Choroid plexus epithelial cell (primary cell): ENCODE data around the gene LALBA.
"Not testable (repeated sequence)": the region's sequence is repeated elsewhere in the genome, so short reads cannot be mapped to it uniquely, and the experiment has no call there.

Experiments used
- DNase-seq: peaks from one replicate; pipeline ENCODE4 v3.0.0-alpha.2; 2010; ENCODE audit warnings: low read depth
- H3K4me3 ChIP-seq: 2 replicates; pipeline ENCODE4 v1.5.1; 2011; ENCODE audit warnings: low read depth, mild to moderate bottlenecking, control low read depth, low read length, moderate library complexity
- TF ChIP-seq, protein P1 (sequence below): conservative IDR thresholded peaks from 2 replicates; pipeline ENCODE4 v1.5.1; 2011; ENCODE audit warnings: low read depth, mild to moderate bottlenecking, control low read depth, inconsistent platforms, low read length, moderate library complexity

The LALBA gene

DNA sequence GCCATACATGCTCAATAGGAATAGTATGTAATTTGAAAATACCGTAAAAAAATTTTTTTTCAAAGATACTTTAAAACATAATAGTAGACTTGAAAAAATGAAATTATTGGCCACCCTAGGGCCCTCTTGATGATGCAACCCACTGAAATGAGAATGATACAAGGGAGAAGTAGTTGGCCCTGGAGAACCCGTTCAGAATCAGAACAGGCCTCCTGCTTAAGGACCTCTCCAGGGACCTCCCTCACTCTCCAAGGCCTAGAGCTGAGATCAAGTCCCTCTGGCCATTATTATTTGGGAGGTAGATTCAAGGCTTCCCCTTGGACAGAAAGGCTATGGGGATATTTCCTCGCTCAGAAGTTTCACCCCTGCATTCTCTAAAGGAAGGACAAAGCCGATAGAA lies 11.9 kb downstream of the LALBA start:
- no peak overlapping the region for H3K4me3 ChIP-seq
- no peak for DNase-seq
- TF ChIP-seq, protein P1, sequence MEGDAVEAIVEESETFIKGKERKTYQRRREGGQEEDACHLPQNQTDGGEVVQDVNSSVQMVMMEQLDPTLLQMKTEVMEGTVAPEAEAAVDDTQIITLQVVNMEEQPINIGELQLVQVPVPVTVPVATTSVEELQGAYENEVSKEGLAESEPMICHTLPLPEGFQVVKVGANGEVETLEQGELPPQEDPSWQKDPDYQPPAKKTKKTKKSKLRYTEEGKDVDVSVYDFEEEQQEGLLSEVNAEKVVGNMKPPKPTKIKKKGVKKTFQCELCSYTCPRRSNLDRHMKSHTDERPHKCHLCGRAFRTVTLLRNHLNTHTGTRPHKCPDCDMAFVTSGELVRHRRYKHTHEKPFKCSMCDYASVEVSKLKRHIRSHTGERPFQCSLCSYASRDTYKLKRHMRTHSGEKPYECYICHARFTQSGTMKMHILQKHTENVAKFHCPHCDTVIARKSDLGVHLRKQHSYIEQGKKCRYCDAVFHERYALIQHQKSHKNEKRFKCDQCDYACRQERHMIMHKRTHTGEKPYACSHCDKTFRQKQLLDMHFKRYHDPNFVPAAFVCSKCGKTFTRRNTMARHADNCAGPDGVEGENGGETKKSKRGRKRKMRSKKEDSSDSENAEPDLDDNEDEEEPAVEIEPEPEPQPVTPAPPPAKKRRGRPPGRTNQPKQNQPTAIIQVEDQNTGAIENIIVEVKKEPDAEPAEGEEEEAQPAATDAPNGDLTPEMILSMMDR: no peak

DNA sequence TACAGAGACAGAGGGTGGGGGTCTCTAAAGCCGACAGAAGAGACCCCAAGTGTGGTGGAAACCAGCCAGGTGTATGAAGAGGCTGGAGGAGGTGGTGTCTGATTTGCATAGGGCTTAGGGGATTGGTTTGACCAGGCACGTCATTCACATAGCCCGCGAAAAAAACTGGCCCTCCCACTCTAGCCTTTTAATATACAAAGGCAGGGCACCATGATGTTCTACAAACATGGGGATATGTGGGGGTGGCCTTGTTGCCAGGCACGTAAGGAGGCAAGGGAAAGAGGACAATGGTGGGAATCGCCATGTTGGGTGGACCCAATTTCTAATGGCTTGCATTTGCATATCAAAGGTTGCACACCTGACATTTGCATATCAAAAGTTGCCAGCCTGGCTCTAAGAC lies 13.2 kb downstream of the LALBA start:
- no peak overlapping the region for H3K4me3 ChIP-seq
- no peak for DNase-seq
- TF ChIP-seq, protein P1: no peak

DNA sequence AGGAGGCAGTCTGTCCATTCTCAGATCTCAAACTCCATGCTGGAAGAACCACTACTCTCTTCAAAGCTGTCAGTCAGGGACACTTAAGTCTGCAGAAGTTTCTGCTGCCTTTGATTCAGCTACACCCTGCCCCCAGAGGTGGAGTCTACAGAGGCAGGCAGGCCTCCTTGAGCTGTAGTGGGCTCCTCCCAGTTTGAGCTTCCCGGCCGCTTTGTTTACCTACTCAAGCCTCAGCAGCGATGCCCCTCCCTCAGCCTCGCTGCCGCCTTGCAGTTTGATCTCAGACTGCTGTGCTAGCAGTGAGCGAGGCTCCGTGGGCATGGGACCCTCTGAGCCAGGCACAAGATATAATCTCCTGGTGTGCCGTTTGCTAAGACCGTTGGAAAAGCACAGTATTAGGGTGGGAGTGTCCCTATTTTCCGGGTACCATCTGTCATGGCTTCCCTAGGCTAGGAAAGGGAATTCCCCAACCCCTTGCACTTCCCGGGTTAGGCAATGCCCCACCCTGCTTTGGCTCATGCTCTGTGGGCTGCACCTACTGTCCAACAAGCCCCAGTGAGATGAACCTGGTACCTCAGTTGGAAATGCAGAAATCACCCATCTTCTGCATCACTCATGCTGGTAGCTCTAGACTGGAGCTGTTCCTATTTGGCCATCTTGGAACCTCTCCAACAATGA lies 16.0 kb downstream of the LALBA start:
- H3K4me3 ChIP-seq, DNase-seq: not testable (repeated sequence)

DNA sequence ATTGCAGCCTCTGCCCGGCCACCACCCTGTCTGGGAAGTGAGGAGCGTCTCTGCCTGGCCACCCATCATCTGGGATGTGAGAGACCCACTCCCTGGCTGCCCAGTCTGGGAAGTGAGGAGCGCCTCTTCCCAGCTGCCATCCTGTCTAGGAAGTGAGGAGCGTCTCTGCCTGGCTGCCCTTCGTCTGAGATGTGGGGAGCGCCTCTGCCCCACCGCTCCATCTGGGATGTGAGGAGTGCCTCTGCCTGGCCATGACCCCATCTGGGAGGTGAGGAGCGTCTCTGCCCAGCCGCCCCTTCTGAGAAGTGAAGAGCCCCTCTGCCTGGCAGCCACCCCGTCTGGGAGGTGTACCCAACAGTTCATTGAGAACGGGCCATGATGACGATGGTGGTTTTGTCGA lies 18.2 kb downstream of the LALBA start:
- not testable (repeated sequence) for H3K4me3 ChIP-seq, DNase-seq

DNA sequence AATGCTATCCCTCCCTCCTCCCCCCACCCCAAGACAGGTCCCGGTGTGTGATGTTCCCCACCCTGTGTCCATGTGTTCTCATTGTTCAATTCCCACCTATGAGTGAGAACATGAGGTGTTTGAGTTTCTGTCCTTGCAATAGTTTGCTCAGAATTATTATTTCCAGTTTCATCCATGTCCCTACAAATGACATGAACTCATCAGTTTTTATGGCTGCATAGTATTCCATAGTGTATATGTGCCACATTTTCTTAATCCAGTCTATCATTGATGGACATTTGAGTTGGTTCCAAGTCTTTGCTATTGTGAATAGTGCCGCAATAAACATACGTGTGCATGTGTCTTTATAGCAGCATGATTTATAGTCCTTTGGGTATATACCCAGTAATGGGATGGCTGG lies 22.8 kb downstream of the LALBA start:
- H3K4me3 ChIP-seq, DNase-seq: not testable (repeated sequence)

DNA sequence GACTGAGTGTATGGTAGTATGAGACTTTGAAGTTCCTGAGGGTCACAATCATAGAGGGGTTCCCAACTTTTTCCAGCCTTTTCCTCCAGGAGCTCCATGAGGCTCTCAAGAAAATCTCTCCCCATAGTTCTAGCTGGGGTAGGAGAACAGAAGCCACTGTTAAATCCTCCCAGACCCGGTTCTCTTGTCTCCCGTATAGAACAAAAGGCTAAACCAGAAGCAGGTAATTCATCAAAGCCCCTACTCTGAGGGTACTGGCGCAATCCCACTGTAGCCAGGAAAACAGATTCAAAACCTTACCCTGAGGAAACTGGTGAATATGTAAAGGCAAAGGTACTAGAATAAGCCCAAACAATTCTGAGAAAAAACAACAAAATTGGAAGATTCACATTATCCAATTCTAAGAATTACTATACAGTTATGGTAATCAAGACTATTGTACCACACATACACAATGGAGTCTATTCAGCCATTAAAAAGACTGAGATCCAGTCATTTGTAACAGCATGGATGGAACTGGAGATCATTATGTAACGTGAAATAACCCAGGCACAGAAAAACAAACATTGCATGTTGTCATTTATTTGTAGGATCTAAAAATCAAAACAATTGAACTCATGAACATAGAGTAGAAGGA lies 23.9 kb downstream of the LALBA start:
- no peak overlapping the region for H3K4me3 ChIP-seq
- TF ChIP-seq, protein P1: no peak
- no peak for DNase-seq

DNA sequence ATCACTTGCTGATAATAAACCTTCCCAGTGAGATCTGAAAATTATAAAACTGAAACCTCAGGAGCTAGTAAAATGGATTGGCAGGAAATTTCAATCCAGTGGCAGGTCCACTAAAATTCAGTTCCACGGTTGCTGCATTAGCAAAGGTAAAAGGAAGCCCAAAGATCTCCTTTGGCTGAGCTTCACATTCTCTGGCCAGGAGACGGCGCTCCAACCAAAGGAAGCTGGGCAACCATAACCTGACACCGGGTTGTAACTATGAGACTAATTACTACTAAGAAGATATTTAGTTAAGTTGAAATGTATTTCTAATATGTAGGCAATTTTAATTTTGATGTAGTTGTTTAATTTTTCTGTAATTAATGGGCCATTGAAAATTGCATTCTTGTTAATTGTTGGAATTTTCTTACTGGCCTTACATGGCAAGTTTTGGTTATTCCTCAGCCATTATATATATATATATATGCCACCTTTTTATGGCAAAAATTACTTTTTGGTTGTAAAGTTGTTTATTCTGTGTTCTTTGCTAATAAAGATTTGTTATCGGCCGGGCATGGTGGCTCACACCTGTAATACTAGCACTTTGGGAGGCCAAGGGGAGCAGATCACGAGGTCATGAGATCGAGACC lies 27.4 kb downstream of the LALBA start:
- H3K4me3 ChIP-seq: no peak overlapping the region
- TF ChIP-seq, protein P1: peak; percentile 79
- DNase-seq: peak; percentile 38

DNA sequence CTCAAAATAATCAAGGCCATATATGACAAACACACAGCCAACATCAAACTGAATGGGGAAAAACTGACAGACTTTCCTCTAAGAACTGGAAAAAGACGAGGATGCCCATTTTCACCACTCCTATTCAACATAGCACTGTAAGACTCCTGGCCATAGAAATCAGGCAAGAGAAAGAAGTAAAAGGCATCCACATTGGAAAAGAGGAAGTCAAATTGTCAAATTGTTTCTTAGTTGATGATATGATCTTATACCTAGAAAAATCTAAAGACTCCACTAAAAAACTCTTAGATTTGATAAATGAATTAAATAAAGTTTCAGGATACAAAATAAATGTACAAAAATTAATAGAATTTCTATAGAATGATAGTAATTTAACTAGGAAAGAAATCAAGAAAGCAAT lies 33.2 kb downstream of the LALBA start:
- DNase-seq: no peak
- TF ChIP-seq, protein P1: no peak
- H3K4me3 ChIP-seq: no peak overlapping the region
